HCT116 (cell line): ENCODE results near the gene SARM1. TPM values are rescaled to one million over a fixed set of nuclear protein-coding genes. Genes with fewer than 3 reads are reported as not detected.
"Not testable (repeated sequence)": the region's sequence is repeated elsewhere in the genome, so short reads cannot be mapped to it uniquely, and the experiment has no call there.

ENCODE experiments used
- ATAC-seq: fragments of 200-7000 bp; cut with Tn5 transposase; 2 replicates; pipeline ENCODE4 v1.9.1; 2020; ENCODE audit warnings: mild to moderate bottlenecking, moderate library complexity
- BruUV-seq: library from RNA; stranded (reverse); fragments of 400-500 nt; replicated peaks from 2 replicates; lab custom pipeline; 2021; lab: Mats Ljungman, UMichigan
- CTCF ChIA-PET: fragments of 300-600 bp; sonication (Branson Sonifier 250); formaldehyde crosslinking; loops from one replicate; lab custom pipeline; 2021; ENCODE audit warnings: antibody characterized with exemption; lab: Charles Lee
- POLR2A ChIA-PET: fragments of 300-600, 350-600 bp; sonication (Branson Sonifier 250); formaldehyde crosslinking; loops from one replicate; lab custom pipeline; 2021; ENCODE audit warnings: antibody characterized with exemption; lab: Charles Lee
- RAD21 ChIA-PET, 2 experiments: fragments of 300-600 bp; sonication (Branson Sonifier 250); formaldehyde crosslinking; loops; one replicate each; lab custom pipeline; 2023; ENCODE audit warnings: low total read pairs in 2 of 2; ENCODE audit not compliant: uncharacterized antibody in 2 of 2, unreplicated experiment in 2 of 2, low non-redundant PET in 1 of 2; lab: Charles Lee
- DNase-seq: peaks from one replicate; pipeline ENCODE4 v3.0.0-alpha.2; 2010; ENCODE audit warnings: low read depth, low spot score
- H2AFZ ChIP-seq: fragments of 200-600 bp; shearing (Covaris generic), sonication (generic); 2 replicates; pipeline ENCODE4 v1.6.1; 2017; ENCODE audit warnings: low read depth, mixed run types, mixed read lengths, antibody characterized with exemption, low read length; ENCODE audit not compliant: poor library complexity, severe bottlenecking
- H3K27ac ChIP-seq: 2 replicates; pipeline ENCODE4 v1.5.1; 2012; ENCODE audit warnings: low read depth, low read length
- H3K27me3 ChIP-seq: fragments of 200-600 bp; sonication (generic); 2 replicates; pipeline ENCODE4 v1.6.1; 2016; ENCODE audit warnings: mixed run types, low read length, mixed read lengths; ENCODE audit not compliant: insufficient read depth
- H3K36me3 ChIP-seq, 2 experiments: fragments of 200-500 bp in 1 of 2; fragments of 200-600 bp in 1 of 2; sonication (Bioruptor generic) in 1 of 2; sonication (generic) in 1 of 2; 2 replicates each; pipeline versions ENCODE4 v1.5.1 to v1.6.1; 2014 to 2016; ENCODE audit warnings: low read length in 2 of 2, inconsistent platforms in 1 of 2, mixed read lengths in 1 of 2, mixed run types in 1 of 2; ENCODE audit not compliant: insufficient read depth in 2 of 2, control insufficient read depth in 1 of 2
- H3K4me1 ChIP-seq, 2 experiments: fragments of 200-600 bp in 1 of 2; sonication (generic) in 1 of 2; 2 replicates each; pipeline versions ENCODE4 v1.5.1 to v1.6.1; 2012 to 2017; ENCODE audit warnings: low read length in 2 of 2, inconsistent platforms in 1 of 2, mild to moderate bottlenecking in 1 of 2, mixed read lengths in 1 of 2, mixed run types in 1 of 2, moderate library complexity in 1 of 2; ENCODE audit not compliant: insufficient read depth in 2 of 2, control insufficient read depth in 1 of 2
- H3K4me2 ChIP-seq: fragments of 200-600 bp; sonication (generic); 2 replicates; pipeline ENCODE4 v1.6.1; 2017; ENCODE audit warnings: mixed run types, low read length, mixed read lengths
- H3K4me3 ChIP-seq, 2 experiments: fragments of 200-600 bp in 1 of 2; sonication (generic) in 1 of 2; replicated peaks in 1 of 2; 2 replicates each; pipeline ENCODE4 v1.5.1; 2011 to 2016; ENCODE audit warnings: low read length in 2 of 2, control low read depth in 1 of 2, low read depth in 1 of 2, mild to moderate bottlenecking in 1 of 2, mixed read lengths in 1 of 2, mixed run types in 1 of 2
- H3K79me2 ChIP-seq: fragments of 200-600 bp; sonication (generic); 2 replicates; pipeline ENCODE4 v1.6.1; 2017; ENCODE audit warnings: mild to moderate bottlenecking, mixed run types, low read length, moderate library complexity, mixed read lengths; ENCODE audit not compliant: insufficient read depth
- H3K9ac ChIP-seq: fragments of 200-600 bp; sonication (generic); 2 replicates; pipeline ENCODE4 v1.6.1; 2016; ENCODE audit warnings: low read length, mixed read lengths
- H3K9me2 ChIP-seq: fragments of 200-600 bp; sonication (generic), shearing (Covaris generic); 2 replicates; pipeline ENCODE4 v1.6.1; 2017; ENCODE audit warnings: mixed run types, mild to moderate bottlenecking, moderate library complexity; ENCODE audit not compliant: insufficient read depth
- H3K9me3 ChIP-seq, 2 experiments: fragments of 200-500 bp in 1 of 2; fragments of 200-600 bp in 1 of 2; sonication (Bioruptor generic) in 1 of 2; sonication (generic) in 1 of 2; 2 replicates each; pipeline ENCODE4 v1.6.1; 2014 to 2017; ENCODE audit warnings: low read length in 2 of 2, mixed read lengths in 2 of 2, inconsistent platforms in 1 of 2, low read depth in 1 of 2, mild to moderate bottlenecking in 1 of 2, mixed run types in 1 of 2, moderate library complexity in 1 of 2; ENCODE audit not compliant: control insufficient read depth in 1 of 2, insufficient read depth in 1 of 2
- H4K20me1 ChIP-seq: fragments of 200-600 bp; sonication (generic), shearing (Covaris generic); 2 replicates; pipeline ENCODE4 v1.6.1; 2017; ENCODE audit warnings: mixed run types, mild to moderate bottlenecking, moderate library complexity; ENCODE audit not compliant: insufficient read depth
- CBX3 ChIP-seq: IDR thresholded peaks from 2 replicates; pipeline ENCODE4 v1.6.1; 2012; ENCODE audit warnings: low read depth
- CEBPB ChIP-seq: IDR thresholded peaks from 2 replicates; pipeline ENCODE4 v1.6.1; 2012; ENCODE audit warnings: low read depth
- EZH2phosphoT487 ChIP-seq: fragments of 200-600 bp; IDR thresholded peaks from 2 replicates; pipeline ENCODE4 v1.6.1; 2018; ENCODE audit warnings: antibody characterized with exemption, borderline replicate concordance
- FOSL1 ChIP-seq: IDR thresholded peaks from 2 replicates; pipeline ENCODE4 v1.6.1; 2012; ENCODE audit warnings: low read depth
- POLR2A ChIP-seq: IDR thresholded peaks from 2 replicates; pipeline ENCODE4 v1.7.0; 2011; ENCODE audit warnings: borderline replicate concordance; ENCODE audit not compliant: insufficient read depth, insufficient read length; ENCODE audit errors: extremely low read depth
- POLR2AphosphoS5 ChIP-seq: IDR thresholded peaks from 2 replicates; pipeline ENCODE4 v1.6.1; 2011; ENCODE audit warnings: mild to moderate bottlenecking, low read depth, low read length, moderate library complexity
- SIN3A ChIP-seq: IDR thresholded peaks from 2 replicates; pipeline ENCODE4 v1.6.1; 2012; ENCODE audit warnings: low read depth
- TCF7L2 ChIP-seq: IDR thresholded peaks from 2 replicates; pipeline ENCODE4 v1.7.0; 2011; ENCODE audit warnings: borderline replicate concordance, inconsistent platforms; ENCODE audit not compliant: insufficient read depth, insufficient read length; ENCODE audit errors: extremely low read depth
- ZFX ChIP-seq: fragments of 450-650 bp; IDR thresholded peaks from 2 replicates; pipeline ENCODE4 v1.6.1; 2017
- intact Hi-C: fragments of 100-400 bp; cut with micrococcal nuclease; formaldehyde crosslinking; loops from 2 replicates; pipeline ENCODE4 v1.10.0; 2022
- total RNA-seq: library from RNA; stranded (reverse); gene quantifications from one replicate; pipeline ENCODE4 v1.2.1, GENCODE V29; 2021; ENCODE audit not compliant: unreplicated experiment
- TF ChIP-seq, protein P1 (sequence below), 3 experiments: fragments of 200-600 bp in 1 of 3; sonication (generic) in 1 of 3; IDR thresholded peaks in 2 of 3; conservative IDR thresholded peaks in 1 of 3; 2 replicates each; pipeline ENCODE4 v1.5.1; 2012 to 2017; ENCODE audit warnings: low read depth in 2 of 3, low read length in 2 of 3, antibody characterized with exemption in 1 of 3, borderline replicate concordance in 1 of 3, control low read depth in 1 of 3, mild to moderate bottlenecking in 1 of 3, mixed read lengths in 1 of 3, mixed run types in 1 of 3, moderate library complexity in 1 of 3; ENCODE audit not compliant: insufficient read depth in 1 of 3

Gene SARM1
- total RNA-seq, 1 experiment from 2014 or later: 1.3 TPM

DNA sequence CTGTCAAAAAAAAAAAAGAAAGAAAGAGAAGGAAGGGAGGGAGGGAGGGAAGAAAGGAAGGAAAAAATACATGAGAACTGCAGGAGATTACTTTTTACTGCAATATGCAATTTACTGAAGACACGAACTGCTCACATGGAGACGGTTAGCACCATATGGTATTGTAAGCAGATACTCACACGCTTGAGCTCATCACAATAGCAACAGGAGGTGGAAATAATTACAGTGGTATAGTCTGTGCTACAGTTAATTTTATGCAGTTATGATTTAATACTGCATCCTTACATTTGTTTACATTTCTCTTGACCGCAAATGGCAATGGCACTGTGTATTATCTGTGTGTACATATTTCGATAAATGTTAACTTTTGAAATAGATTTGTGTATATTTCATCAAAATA is 55.9 kb downstream of the SARM1 start:
- no peaks in the 10 kb centered on the region; the same call in 1 of the 2 replicates for H3K27me3 ChIP-seq
- no peaks in the 10 kb centered on the region for H4K20me1 ChIP-seq
- no peaks in the 10 kb centered on the region for H3K4me1 ChIP-seq
- ATAC-seq (no peak), DNase-seq (no peak)
- no peaks in the 10 kb centered on the region for H3K9me2 ChIP-seq
- intact Hi-C loops: no loop called here
- H3K4me2 ChIP-seq: no peak overlapping the region
- RAD21 ChIA-PET: no interaction called here
- H3K36me3 ChIP-seq: no peaks in the 10 kb centered on the region
- no peaks in the 10 kb centered on the region for H3K9me3 ChIP-seq
- H3K27ac ChIP-seq: no peak overlapping the region
- no TSS peak for BruUV-seq
- no peak overlapping the region for H3K9ac ChIP-seq
- POLR2A ChIA-PET: no interaction called here
- no peak overlapping the region for H2AFZ ChIP-seq
- no peaks in the 10 kb centered on the region for H3K79me2 ChIP-seq
- CTCF ChIA-PET: interaction anchor here (1.5 to 2.9 kb wide), 2 partner anchors 10 to 11 kb away, joined by 6 to 9 read pairs; no protein-coding TSS in a partner anchor
- TF ChIP-seq FOSL1 (no peak), POLR2A (no peak)
- H3K4me3 ChIP-seq: no peak overlapping the region

DNA sequence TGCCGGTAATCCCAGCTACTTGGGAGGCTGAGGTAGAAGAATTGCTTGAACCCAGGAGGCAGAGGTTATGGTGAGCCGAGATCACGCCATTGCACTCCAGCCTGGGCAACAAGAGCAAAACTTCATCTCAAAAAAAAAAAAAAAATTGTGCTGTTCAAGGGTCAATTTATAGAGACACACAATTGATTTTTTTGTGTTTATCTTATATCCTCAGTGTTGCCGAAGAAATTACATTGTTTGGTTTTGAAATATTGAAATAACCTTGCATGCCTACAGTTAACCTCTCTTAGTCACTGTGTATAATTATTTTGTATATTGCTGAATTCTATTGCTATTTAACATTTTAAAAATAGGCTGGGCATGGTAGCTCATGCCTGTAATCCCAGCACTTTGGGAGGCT is 56.5 kb downstream of the SARM1 start:
- H3K4me1 ChIP-seq, DNase-seq, RAD21 ChIA-PET, H3K4me2 ChIP-seq, H3K4me3 ChIP-seq, ATAC-seq, H3K36me3 ChIP-seq, H3K9me3 ChIP-seq, H3K27me3 ChIP-seq, intact Hi-C loops, POLR2A ChIA-PET, H3K9me2 ChIP-seq, H2AFZ ChIP-seq, H4K20me1 ChIP-seq, H3K79me2 ChIP-seq, BruUV-seq, H3K27ac ChIP-seq, H3K9ac ChIP-seq: not testable (repeated sequence)
- CTCF ChIA-PET: interaction anchor here (2.9 kb wide), 1 partner anchor 11 kb away, joined by 9 read pairs; no protein-coding TSS in a partner anchor

DNA sequence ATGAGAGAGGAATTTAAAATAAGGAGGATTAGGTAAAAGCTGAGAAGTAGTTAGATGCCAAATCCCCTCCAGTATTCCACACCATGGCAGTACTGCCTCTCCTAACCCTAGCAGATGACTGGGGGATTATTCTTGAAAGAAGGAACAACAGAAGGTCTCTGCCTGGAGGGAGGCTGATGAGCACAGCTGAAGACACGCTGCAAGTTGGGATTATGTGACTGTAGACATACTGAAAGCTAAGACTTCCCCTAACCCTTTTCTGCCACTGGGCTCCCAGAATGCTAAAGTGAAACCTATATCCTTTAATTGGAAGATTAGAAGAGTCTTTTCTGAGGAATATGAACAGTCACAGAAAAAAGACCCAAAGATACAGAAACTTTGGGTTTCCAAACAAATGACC is 62.2 kb downstream of the SARM1 start:
- TF ChIP-seq TCF7L2: no peak
- TF ChIP-seq ZFX: no peak
- TF ChIP-seq, protein P1, sequence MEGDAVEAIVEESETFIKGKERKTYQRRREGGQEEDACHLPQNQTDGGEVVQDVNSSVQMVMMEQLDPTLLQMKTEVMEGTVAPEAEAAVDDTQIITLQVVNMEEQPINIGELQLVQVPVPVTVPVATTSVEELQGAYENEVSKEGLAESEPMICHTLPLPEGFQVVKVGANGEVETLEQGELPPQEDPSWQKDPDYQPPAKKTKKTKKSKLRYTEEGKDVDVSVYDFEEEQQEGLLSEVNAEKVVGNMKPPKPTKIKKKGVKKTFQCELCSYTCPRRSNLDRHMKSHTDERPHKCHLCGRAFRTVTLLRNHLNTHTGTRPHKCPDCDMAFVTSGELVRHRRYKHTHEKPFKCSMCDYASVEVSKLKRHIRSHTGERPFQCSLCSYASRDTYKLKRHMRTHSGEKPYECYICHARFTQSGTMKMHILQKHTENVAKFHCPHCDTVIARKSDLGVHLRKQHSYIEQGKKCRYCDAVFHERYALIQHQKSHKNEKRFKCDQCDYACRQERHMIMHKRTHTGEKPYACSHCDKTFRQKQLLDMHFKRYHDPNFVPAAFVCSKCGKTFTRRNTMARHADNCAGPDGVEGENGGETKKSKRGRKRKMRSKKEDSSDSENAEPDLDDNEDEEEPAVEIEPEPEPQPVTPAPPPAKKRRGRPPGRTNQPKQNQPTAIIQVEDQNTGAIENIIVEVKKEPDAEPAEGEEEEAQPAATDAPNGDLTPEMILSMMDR (IDR thresholded peaks at IDR 0.05 in 2 of 3, conservative IDR thresholded peaks at IDR 0.05 in 1 of 3; ENCODE audit: borderline replicate concordance in 1 of 3, insufficient read depth in 1 of 3, low read depth in 2 of 3, low read length in 2 of 3): no peak
- no peak for TF ChIP-seq POLR2AphosphoS5
- no peak for TF ChIP-seq CEBPB
- TF ChIP-seq SIN3A: no peak
- TF ChIP-seq CBX3: no peak
- TF ChIP-seq EZH2phosphoT487: no peak
- TF ChIP-seq, all 23 proteins: peak for 0
- no peak overlapping the region for H2AFZ ChIP-seq
- H3K9ac ChIP-seq: no peak overlapping the region
- DNase-seq (no peak), ATAC-seq (no peak)
- ChIA-PET CTCF (no interaction called here), RAD21 (no interaction called here), POLR2A (no interaction called here)
- peaks cover 3% of the 10 kb centered on the region; the same call in 1 of the 2 replicates for H3K27me3 ChIP-seq
- no peaks in the 10 kb centered on the region for H3K36me3 ChIP-seq
- no peak overlapping the region for H3K4me2 ChIP-seq
- no peaks in the 10 kb centered on the region for H3K4me1 ChIP-seq
- intact Hi-C loops: no loop called here
- no peaks in the 10 kb centered on the region for H3K79me2 ChIP-seq
- H4K20me1 ChIP-seq: no peaks in the 10 kb centered on the region
- BruUV-seq: no TSS peak
- no peak overlapping the region for H3K4me3 ChIP-seq
- H3K9me3 ChIP-seq: no peaks in the 10 kb centered on the region
- H3K9me2 ChIP-seq: no peaks in the 10 kb centered on the region
- H3K27ac ChIP-seq: no peak overlapping the region
